ENCODE results near the gene ZNF385B. TPM values are rescaled to one million over a fixed set of nuclear protein-coding genes. Genes with fewer than 3 reads are reported as not detected.
"Not testable (repeated sequence)": the region's sequence is repeated elsewhere in the genome, so short reads cannot be mapped to it uniquely, and the experiment has no call there.

The ZNF385B gene
- total RNA-seq, 1 donor from 2014 or later = 1.9 TPM

GRCh38 chr2:179645047-179645446, 216.4 kb downstream of the ZNF385B start:
- Mint-ChIP-seq H3K9me3 (no peaks in the 10 kb centered on the region), H3K4me1 (ENCODE audit: unreplicated experiment) (peaks cover 6% of the 10 kb centered on the region), H3K27me3 (peaks cover 18% of the 10 kb centered on the region), H3K36me3 (no peaks in the 10 kb centered on the region), H3K27ac (no peak overlapping the region), H3K4me3 (no peak overlapping the region)
- no peak for TF ChIP-seq CTCF (conservative IDR thresholded peaks at IDR 0.05)
- DNase-seq (ENCODE audit: extremely low spot score, unreplicated experiment) = no peak

- H3K27me3 Mint-ChIP-seq = peaks cover 12% of the 10 kb centered on the region
- H3K4me1 Mint-ChIP-seq (ENCODE audit: unreplicated experiment) = peaks cover 6% of the 10 kb centered on the region
- H3K9me3 Mint-ChIP-seq = no peaks in the 10 kb centered on the region
- no peak for TF ChIP-seq CTCF (conservative IDR thresholded peaks at IDR 0.05)
- DNase-seq (ENCODE audit: extremely low spot score, unreplicated experiment) = no peak
- no peak overlapping the region for H3K4me3 Mint-ChIP-seq
- H3K27ac Mint-ChIP-seq = no peak overlapping the region
- H3K36me3 Mint-ChIP-seq = no peaks in the 10 kb centered on the region
Measured at GRCh38 chr2:179642462-179642861, 218.9 kb downstream of the ZNF385B start.

GRCh38 chr2:179636995-179637394, 224.4 kb downstream of the ZNF385B start:
- H3K27me3 Mint-ChIP-seq = peaks cover 3% of the 10 kb centered on the region
- H3K4me1 Mint-ChIP-seq (ENCODE audit: unreplicated experiment) = no peaks in the 10 kb centered on the region
- H3K27ac Mint-ChIP-seq = no peak overlapping the region
- H3K9me3 Mint-ChIP-seq = peaks cover 4% of the 10 kb centered on the region
- H3K4me3 Mint-ChIP-seq = no peak overlapping the region
- no peaks in the 10 kb centered on the region for H3K36me3 Mint-ChIP-seq
- no peak for TF ChIP-seq CTCF (conservative IDR thresholded peaks at IDR 0.05)
- DNase-seq (ENCODE audit: extremely low spot score, unreplicated experiment) = no peak

GRCh38 chr2:179636100-179636980, 225.1 kb downstream of the ZNF385B start:
- no peak for TF ChIP-seq CTCF (conservative IDR thresholded peaks at IDR 0.05)
- no peak overlapping the region for H3K4me3 Mint-ChIP-seq
- H3K27me3 Mint-ChIP-seq = peaks cover 3% of the 10 kb centered on the region
- no peaks in the 10 kb centered on the region for H3K36me3 Mint-ChIP-seq
- H3K9me3 Mint-ChIP-seq = peaks cover 4% of the 10 kb centered on the region
- H3K27ac Mint-ChIP-seq = no peak overlapping the region
- DNase-seq (ENCODE audit: extremely low spot score, unreplicated experiment) = no peak
- no peaks in the 10 kb centered on the region for H3K4me1 Mint-ChIP-seq (ENCODE audit: unreplicated experiment)

GRCh38 chr2:179631769-179632385, 229.5 kb downstream of the ZNF385B start:
- not testable (repeated sequence) for H3K27ac Mint-ChIP-seq; H3K4me1 Mint-ChIP-seq (ENCODE audit: unreplicated experiment); H3K9me3 Mint-ChIP-seq; DNase-seq (ENCODE audit: extremely low spot score, unreplicated experiment); H3K36me3 Mint-ChIP-seq; H3K27me3 Mint-ChIP-seq; H3K4me3 Mint-ChIP-seq

- not testable (repeated sequence) for H3K4me3 Mint-ChIP-seq; H3K4me1 Mint-ChIP-seq (ENCODE audit: unreplicated experiment); DNase-seq (ENCODE audit: extremely low spot score, unreplicated experiment); H3K27me3 Mint-ChIP-seq; H3K36me3 Mint-ChIP-seq; H3K27ac Mint-ChIP-seq; H3K9me3 Mint-ChIP-seq
Measured at GRCh38 chr2:179629776-179630175, 231.6 kb downstream of the ZNF385B start.

Measured in type B pancreatic cell (in vitro differentiated cells).